ENCODE results near the gene CYP2J2.

DNA sequence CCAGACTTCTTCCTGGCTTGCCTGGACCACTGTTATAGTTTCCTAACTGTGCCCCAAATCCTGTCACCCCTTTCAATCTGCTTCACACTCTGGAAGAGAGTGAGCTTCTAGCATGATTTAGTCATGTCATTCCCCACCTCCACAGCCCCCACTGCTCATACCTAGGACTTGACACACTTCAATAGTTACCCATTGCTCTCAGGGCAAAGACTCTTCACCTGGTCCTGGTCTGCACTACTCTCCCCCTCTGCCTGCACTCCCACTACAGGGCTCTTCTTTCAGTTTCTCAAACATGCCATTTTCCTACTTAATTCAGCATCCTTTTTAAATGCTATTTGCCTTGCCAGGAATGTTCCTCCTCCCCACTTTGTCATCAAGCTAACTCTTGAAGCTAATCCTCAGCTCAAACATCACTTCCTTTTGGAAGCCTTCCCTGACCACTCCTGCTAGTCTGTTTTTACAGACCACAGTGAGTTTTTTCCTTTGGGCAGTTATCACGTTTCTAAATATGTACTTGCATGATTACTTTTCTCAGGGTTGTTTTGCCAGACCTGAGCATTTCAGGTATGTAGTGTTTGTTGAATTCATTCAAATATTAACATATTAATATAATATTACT lies 24.7 kb downstream of the CYP2J2 start:
- TF ChIP-seq GATA2 (IDR thresholded peaks at IDR 0.05; ENCODE audit: low read depth, low read length) (no peak), GATA3 (IDR thresholded peaks at IDR 0.05; ENCODE audit: low read depth, low read length) (no peak)

All from SH-SY5Y (cell line).